B cell (primary cell): ENCODE data around the gene SCRN2. TPM values are rescaled to one million over a fixed set of nuclear protein-coding genes. Genes with fewer than 3 reads are reported as not detected.

Experiments used
- ATAC-seq: fragments of 200-7000 bp; cut with Tn5 transposase; one replicate; pipeline ENCODE4 v1.10.0; 2021; ENCODE audit warnings: low read depth, mild to moderate bottlenecking, moderate number of reproducible peaks, moderate library complexity
- CTCF ChIA-PET: fragments of 350-600 bp; sonication (Branson Sonifier 250); formaldehyde crosslinking; loops from one replicate; lab custom pipeline; 2021; ENCODE audit warnings: antibody characterized with exemption, inconsistent platforms; lab: Charles Lee
- POLR2A ChIA-PET: fragments of 350-600 bp; sonication (Branson Sonifier 250); formaldehyde crosslinking; loops from one replicate; lab custom pipeline; 2021; ENCODE audit warnings: antibody characterized with exemption; lab: Charles Lee
- DNase-seq: peaks from one replicate; pipeline ENCODE4 v3.0.0; 2013
- H2AFZ ChIP-seq: 2 replicates; pipeline ENCODE4 v1.6.1; 2012; ENCODE audit warnings: mild to moderate bottlenecking, low read depth, low read length; ENCODE audit not compliant: insufficient read depth, poor library complexity, severe bottlenecking
- H3K27ac ChIP-seq, 2 donors: 1 replicate in 1 of 2; 2 replicates in 1 of 2; pipeline ENCODE4 v1.5.1; 2012 to 2013; ENCODE audit warnings: low read length in 2 of 2, mild to moderate bottlenecking in 2 of 2, moderate library complexity in 1 of 2
- H3K27me3 ChIP-seq, 4 experiments: fragments of 200-600 bp in 1 of 4; sonication (generic) in 1 of 4; replicated peaks in 1 of 4; 1 replicate in 2 of 4; 2 replicates in 2 of 4; pipeline versions ENCODE4 v1.6.1 to v1.7.0; 2013 to 2016; ENCODE audit warnings: low read length in 3 of 4, mild to moderate bottlenecking in 2 of 4, mixed read lengths in 1 of 4, moderate library complexity in 1 of 4; ENCODE audit not compliant: insufficient read depth in 4 of 4, control insufficient read depth in 3 of 4; ENCODE audit errors: control extremely low read depth in 1 of 4
- H3K36me3 ChIP-seq, 2 experiments: replicated peaks in 1 of 2; 1 replicate in 1 of 2; 2 replicates in 1 of 2; pipeline versions ENCODE4 v1.6.1 to v1.7.1; 2013; ENCODE audit warnings: low read length in 1 of 2; ENCODE audit not compliant: insufficient read depth in 2 of 2, control insufficient read depth in 1 of 2; ENCODE audit errors: control extremely low read depth in 1 of 2, extremely low read depth in 1 of 2
- H3K4me1 ChIP-seq, 2 donors: fragments of 200-600 bp in 1 of 2; sonication (generic) in 1 of 2; 1 replicate in 1 of 2; 2 replicates in 1 of 2; pipeline versions ENCODE4 v1.5.1 to v1.6.1; 2013 to 2017; ENCODE audit warnings: low read length in 2 of 2; ENCODE audit not compliant: control insufficient read depth in 2 of 2, insufficient read depth in 2 of 2
- H3K4me2 ChIP-seq: replicated peaks from 2 replicates; pipeline ENCODE3; 2012; ENCODE audit warnings: mild to moderate bottlenecking, low read depth, low read length; ENCODE audit not compliant: poor library complexity, severe bottlenecking
- H3K4me3 ChIP-seq, 5 experiments: fragments of 200-600 bp in 1 of 5; sonication (generic) in 1 of 5; 1 replicate in 3 of 5; 2 replicates in 2 of 5; pipeline versions ENCODE4 v1.5.1 to v1.7.0; 2011 to 2016; ENCODE audit warnings: low read length in 4 of 5, mild to moderate bottlenecking in 4 of 5, low read depth in 2 of 5, control low read depth in 1 of 5, moderate library complexity in 1 of 5; ENCODE audit not compliant: insufficient read depth in 1 of 5; ENCODE audit errors: control extremely low read depth in 1 of 5, extremely low read depth in 1 of 5
- H3K79me2 ChIP-seq: fragments of 200-600 bp; sonication (generic); one replicate; pipeline ENCODE4 v1.6.0; 2016; ENCODE audit warnings: low read length; ENCODE audit not compliant: control insufficient read depth, insufficient read depth
- H3K9ac ChIP-seq: fragments of 200-600 bp; sonication (generic); 2 replicates; pipeline ENCODE4 v1.6.1; 2017; ENCODE audit warnings: mild to moderate bottlenecking, low read length, moderate library complexity
- H3K9me3 ChIP-seq, 3 donors: one replicate each; pipeline versions ENCODE4 v1.6.1 to v1.7.1; 2013; ENCODE audit warnings: low read length in 2 of 3; ENCODE audit not compliant: control insufficient read depth in 2 of 3, insufficient read depth in 1 of 3; ENCODE audit errors: control extremely low read depth in 1 of 3
- H4K20me1 ChIP-seq: 2 replicates; pipeline ENCODE4 v1.6.0; 2012; ENCODE audit warnings: mild to moderate bottlenecking, low read length; ENCODE audit not compliant: insufficient read depth, control insufficient read depth, poor library complexity, severe bottlenecking
- H3K27ac Mint-ChIP-seq: one replicate; pipeline ENCODE4 v1.8.0; 2021; ENCODE audit warnings: mixed read lengths
- H3K27me3 Mint-ChIP-seq: one replicate; pipeline ENCODE4 v1.8.0; 2021; ENCODE audit warnings: mixed read lengths
- H3K4me1 Mint-ChIP-seq: one replicate; pipeline ENCODE4 v1.8.0; 2021; ENCODE audit warnings: mixed read lengths
- H3K4me3 Mint-ChIP-seq: one replicate; pipeline ENCODE4 v1.8.0; 2021; ENCODE audit warnings: mixed read lengths
- H3K9me3 Mint-ChIP-seq: one replicate; pipeline ENCODE4 v1.8.0; 2022; ENCODE audit warnings: mixed read lengths; ENCODE audit not compliant: insufficient read depth
- EZH2 ChIP-seq: IDR thresholded peaks from 2 replicates; pipeline ENCODE4 v1.6.1; 2012; ENCODE audit warnings: borderline replicate concordance, low read depth, mild to moderate bottlenecking, moderate library complexity, low read length; ENCODE audit not compliant: insufficient read depth, poor library complexity, severe bottlenecking
- WGBS: methylation state at CpG from one replicate; pipeline ENCODE4 v1.1.5; 2013; ENCODE audit warnings: missing lambda C conversion rate; ENCODE audit not compliant: insufficient coverage; 5-methylcytosine and 5-hydroxymethylcytosine counted together
- intact Hi-C: fragments of 100-400 bp; cut with micrococcal nuclease; formaldehyde crosslinking; loops from one replicate; pipeline ENCODE4 v1.10.0; 2022
- polyA plus RNA-seq: library from polyadenylated mRNA; depleted of rRNA; stranded (reverse); fragments of >200 nt; gene quantifications from 2 replicates; pipeline ENCODE4 v1.2.3, GENCODE V29; 2012
- total RNA-seq, 2 donors: library from RNA; stranded (reverse); fragments of 120-200 nt in 1 of 2; gene quantifications; 1 replicate in 1 of 2; 2 replicates in 1 of 2; pipeline versions ENCODE4 v1.2.3 to v1.2.4, GENCODE V29; 2013 to 2022
- TF ChIP-seq, protein P1 (sequence below): fragments of 200-600 bp; IDR thresholded peaks from one replicate; pipeline ENCODE4 v1.8.0; 2022; ENCODE audit warnings: antibody characterized with exemption, mild to moderate bottlenecking

The SCRN2 gene
- total and polyA plus RNA-seq, 2 donors (not counting 1 experiment from before 2014, with no cell fraction given) = 47.8 to 71.9 TPM

DNA sequence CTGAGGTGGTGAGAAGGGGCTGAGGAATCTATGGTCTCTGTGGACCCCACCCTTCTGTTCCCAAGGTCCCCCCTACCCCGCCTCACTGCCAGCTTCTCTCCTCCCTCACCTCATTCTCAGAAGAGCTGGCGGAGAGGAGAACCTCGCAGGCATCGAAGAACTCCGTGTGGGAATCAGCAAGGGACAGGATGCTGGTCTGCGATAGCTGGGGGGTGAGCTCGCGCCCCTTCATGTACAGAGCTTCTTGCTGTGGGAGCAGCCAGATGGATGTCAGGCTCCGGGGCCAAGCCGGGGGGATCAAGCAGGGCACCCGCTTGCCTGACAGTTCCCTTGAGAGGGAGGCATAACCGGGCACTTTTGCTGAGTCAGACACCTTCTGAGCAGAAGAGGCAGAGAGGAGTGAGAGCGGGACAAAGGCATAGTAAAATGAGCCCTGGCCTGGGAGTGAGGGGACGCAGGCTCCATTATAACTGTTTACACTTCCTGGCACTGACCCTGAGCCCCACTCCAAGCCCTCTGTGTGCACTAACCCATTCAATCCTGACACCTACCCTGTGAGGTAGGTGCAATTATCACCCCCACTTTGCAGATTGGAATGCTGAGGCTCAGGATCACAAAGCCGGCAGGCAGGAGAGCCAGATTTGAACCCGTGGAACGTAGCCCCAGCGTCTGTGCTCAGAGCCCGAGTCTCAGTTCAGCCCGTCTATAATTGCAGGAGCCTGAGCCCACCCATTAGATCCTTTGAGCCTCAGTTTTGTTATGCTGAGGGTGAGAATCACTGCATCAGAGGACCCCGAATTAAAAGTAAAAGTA is 25.8 kb downstream of the SCRN2 start:
- Histone ChIP-seq H3K9ac (no peak overlapping the region), H3K4me1 (peaks cover 0 to under 1% of the 10 kb centered on the region in 2 donors), H3K36me3 (peaks cover 0 to 71% of the 10 kb centered on the region in 2 experiments), H4K20me1 (no peaks in the 10 kb centered on the region), H3K4me2 (no peak overlapping the region), H3K9me3 (no peaks in the 10 kb centered on the region), H3K79me2 (no peaks in the 10 kb centered on the region), H3K27me3 (no peaks in the 10 kb centered on the region), H2AFZ (no peak overlapping the region), H3K4me3 (no peak overlapping the region), H3K27ac (no peak overlapping the region)
- WGBS = 96% methylated on average over 16 of the region's 21 CpGs
- no peak for DNase-seq
- Mint-ChIP-seq H3K27ac (no peak overlapping the region), H3K4me3 (no peak overlapping the region), H3K9me3 (no peaks in the 10 kb centered on the region), H3K4me1 (peaks cover 4% of the 10 kb centered on the region), H3K27me3 (no peaks in the 10 kb centered on the region)
- CTCF ChIA-PET = no interaction called here
- POLR2A ChIA-PET = no interaction called here
- ATAC-seq = no peak
- TF ChIP-seq, protein P1, sequence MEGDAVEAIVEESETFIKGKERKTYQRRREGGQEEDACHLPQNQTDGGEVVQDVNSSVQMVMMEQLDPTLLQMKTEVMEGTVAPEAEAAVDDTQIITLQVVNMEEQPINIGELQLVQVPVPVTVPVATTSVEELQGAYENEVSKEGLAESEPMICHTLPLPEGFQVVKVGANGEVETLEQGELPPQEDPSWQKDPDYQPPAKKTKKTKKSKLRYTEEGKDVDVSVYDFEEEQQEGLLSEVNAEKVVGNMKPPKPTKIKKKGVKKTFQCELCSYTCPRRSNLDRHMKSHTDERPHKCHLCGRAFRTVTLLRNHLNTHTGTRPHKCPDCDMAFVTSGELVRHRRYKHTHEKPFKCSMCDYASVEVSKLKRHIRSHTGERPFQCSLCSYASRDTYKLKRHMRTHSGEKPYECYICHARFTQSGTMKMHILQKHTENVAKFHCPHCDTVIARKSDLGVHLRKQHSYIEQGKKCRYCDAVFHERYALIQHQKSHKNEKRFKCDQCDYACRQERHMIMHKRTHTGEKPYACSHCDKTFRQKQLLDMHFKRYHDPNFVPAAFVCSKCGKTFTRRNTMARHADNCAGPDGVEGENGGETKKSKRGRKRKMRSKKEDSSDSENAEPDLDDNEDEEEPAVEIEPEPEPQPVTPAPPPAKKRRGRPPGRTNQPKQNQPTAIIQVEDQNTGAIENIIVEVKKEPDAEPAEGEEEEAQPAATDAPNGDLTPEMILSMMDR = no peak
- no peak for TF ChIP-seq EZH2
- intact Hi-C loops = no loop called here

DNA sequence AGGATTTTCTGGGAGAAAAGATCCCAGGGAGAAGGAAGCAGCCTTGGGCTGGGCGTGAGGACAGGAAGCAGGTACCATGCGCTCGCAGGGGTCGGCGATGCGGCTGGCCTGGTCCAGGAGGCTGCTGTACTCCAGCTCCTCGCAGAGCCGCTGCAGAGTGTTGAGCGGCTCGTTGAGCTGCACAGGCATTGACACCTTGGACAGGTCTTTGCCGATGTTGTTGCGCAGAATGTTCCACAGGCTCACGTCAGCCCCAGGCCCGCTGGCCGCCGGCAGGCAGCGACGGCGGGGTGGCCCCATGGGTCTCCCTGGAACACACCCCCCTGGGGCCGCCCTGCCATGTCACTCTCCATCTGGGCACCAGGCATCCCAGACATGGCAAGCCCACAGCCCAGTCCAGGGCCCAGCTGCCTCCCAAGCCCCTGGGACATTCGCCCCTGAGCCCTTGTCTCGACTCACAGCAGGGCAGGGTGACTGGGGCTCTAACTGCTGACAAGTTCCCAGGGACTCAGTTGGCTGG is 27.5 kb downstream of the SCRN2 start:
- WGBS = 97% methylated on average over 22 of the region's 22 CpGs
- CTCF ChIA-PET = no interaction called here
- Mint-ChIP-seq H3K4me3 (no peak overlapping the region), H3K27ac (no peak overlapping the region), H3K9me3 (no peaks in the 10 kb centered on the region), H3K27me3 (no peaks in the 10 kb centered on the region), H3K4me1 (no peaks in the 10 kb centered on the region)
- TF ChIP-seq, protein P1 = no peak
- no peak for TF ChIP-seq EZH2
- Histone ChIP-seq H3K9me3 (no peaks in the 10 kb centered on the region), H3K4me3 (no peak overlapping the region), H3K27me3 (no peaks in the 10 kb centered on the region), H4K20me1 (no peaks in the 10 kb centered on the region), H3K36me3 (peaks cover 0 to 75% of the 10 kb centered on the region in 2 experiments), H3K79me2 (no peaks in the 10 kb centered on the region), H3K9ac (no peak overlapping the region), H3K4me1 (no peaks in the 10 kb centered on the region), H2AFZ (no peak overlapping the region), H3K4me2 (no peak overlapping the region), H3K27ac (no peak overlapping the region)
- POLR2A ChIA-PET = no interaction called here
- DNase-seq (no peak), ATAC-seq (no peak)
- intact Hi-C loops = no loop called here
